Progenitor cell of endocrine pancreas (in vitro differentiated cells): ENCODE measurements around the gene PDCD7. TPM values are rescaled to one million over a fixed set of nuclear protein-coding genes. Genes with fewer than 3 reads are reported as not detected.

Source experiments
- DNase-seq: peaks from one replicate; pipeline ENCODE4 v3.0.0; 2021; ENCODE audit warnings: low spot score; ENCODE audit not compliant: unreplicated experiment
- H3K27ac Mint-ChIP-seq: 2 replicates; pipeline ENCODE4 v1.8.0; 2021; ENCODE audit warnings: mild to moderate bottlenecking, moderate library complexity, mixed read lengths
- H3K27me3 Mint-ChIP-seq: 2 replicates; pipeline ENCODE4 v1.8.0; 2021; ENCODE audit warnings: mixed read lengths
- H3K36me3 Mint-ChIP-seq: 2 replicates; pipeline ENCODE4 v1.8.0; 2022; ENCODE audit warnings: mixed read lengths; ENCODE audit not compliant: insufficient read depth
- H3K4me1 Mint-ChIP-seq: 2 replicates; pipeline ENCODE4 v1.8.0; 2021; ENCODE audit warnings: low read depth, mixed read lengths
- H3K4me3 Mint-ChIP-seq: 2 replicates; pipeline ENCODE4 v1.8.0; 2021; ENCODE audit warnings: low read depth, mild to moderate bottlenecking, moderate library complexity, mixed read lengths
- H3K9me3 Mint-ChIP-seq: 2 replicates; pipeline ENCODE4 v1.8.0; 2021; ENCODE audit warnings: low read depth, mixed read lengths
- total RNA-seq: library from RNA; stranded (reverse); gene quantifications from 2 replicates; pipeline ENCODE4 v1.2.1, GENCODE V29; 2021
- TF ChIP-seq, protein P1 (sequence below): fragments of 200-600 bp; sonication (generic); IDR thresholded peaks from one replicate; pipeline ENCODE4 v1.5.0; 2021; ENCODE audit warnings: antibody characterized with exemption, mild to moderate bottlenecking; ENCODE audit not compliant: unreplicated experiment

PDCD7 gene
- total RNA-seq, 1 donor from 2014 or later: 34.4 TPM

DNA sequence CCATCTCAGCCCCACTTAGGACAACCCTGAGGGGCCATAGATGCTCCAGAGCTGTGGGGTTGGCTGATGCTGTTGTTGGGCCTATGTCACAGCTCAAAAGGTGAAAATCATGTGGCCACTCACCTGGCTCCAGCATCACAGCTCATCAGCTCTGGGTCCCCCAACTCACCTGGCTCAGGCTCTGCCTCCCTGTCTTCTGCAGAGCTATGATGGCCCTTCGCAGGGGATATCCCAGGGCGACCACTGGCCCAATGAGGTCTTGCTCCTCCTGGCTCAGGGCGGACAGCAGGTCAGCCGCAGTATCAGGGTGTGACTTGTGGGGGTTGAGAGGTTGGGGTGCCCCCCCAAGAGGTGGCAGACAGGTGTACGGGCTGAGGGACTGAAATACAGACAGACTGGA lies 34.3 kb downstream of the PDCD7 start:
- Mint-ChIP-seq H3K9me3 (no peaks in the 10 kb centered on the region), H3K27ac (no peak overlapping the region), H3K4me3 (no peak overlapping the region), H3K36me3 (peaks cover 13% of the 10 kb centered on the region), H3K27me3 (peaks cover 8% of the 10 kb centered on the region), H3K4me1 (peaks cover 2% of the 10 kb centered on the region)
- TF ChIP-seq, protein P1, sequence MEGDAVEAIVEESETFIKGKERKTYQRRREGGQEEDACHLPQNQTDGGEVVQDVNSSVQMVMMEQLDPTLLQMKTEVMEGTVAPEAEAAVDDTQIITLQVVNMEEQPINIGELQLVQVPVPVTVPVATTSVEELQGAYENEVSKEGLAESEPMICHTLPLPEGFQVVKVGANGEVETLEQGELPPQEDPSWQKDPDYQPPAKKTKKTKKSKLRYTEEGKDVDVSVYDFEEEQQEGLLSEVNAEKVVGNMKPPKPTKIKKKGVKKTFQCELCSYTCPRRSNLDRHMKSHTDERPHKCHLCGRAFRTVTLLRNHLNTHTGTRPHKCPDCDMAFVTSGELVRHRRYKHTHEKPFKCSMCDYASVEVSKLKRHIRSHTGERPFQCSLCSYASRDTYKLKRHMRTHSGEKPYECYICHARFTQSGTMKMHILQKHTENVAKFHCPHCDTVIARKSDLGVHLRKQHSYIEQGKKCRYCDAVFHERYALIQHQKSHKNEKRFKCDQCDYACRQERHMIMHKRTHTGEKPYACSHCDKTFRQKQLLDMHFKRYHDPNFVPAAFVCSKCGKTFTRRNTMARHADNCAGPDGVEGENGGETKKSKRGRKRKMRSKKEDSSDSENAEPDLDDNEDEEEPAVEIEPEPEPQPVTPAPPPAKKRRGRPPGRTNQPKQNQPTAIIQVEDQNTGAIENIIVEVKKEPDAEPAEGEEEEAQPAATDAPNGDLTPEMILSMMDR: no peak
- DNase-seq: no peak

DNA sequence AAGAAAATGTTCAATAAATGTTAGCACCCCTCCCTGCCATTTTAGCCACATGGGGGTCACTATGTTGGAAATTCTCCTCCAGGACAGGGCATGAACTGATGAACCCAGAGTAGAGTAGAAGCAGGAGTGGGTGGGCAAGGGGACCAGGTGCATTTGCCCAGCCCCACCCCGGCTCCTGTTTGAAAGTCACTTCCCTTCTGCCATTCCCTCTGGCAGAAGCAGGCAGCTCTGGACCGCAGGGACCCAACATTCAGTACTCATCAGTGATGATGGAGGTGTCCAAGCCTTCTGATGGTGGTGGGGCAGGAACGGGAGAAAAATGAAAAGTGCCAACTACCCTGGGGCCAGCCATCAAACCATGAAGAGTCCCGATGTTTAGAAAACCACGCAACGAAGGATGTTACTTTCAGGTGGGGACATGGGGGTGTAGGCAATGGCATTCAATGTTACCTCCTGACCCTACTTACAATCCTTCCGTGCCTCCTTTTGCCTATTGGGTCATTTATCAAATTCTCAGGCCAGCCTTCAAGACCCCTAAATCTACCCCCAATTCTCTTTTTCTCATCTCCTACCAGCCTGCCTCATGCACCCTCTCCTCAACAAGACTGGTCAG lies 35.9 kb downstream of the PDCD7 start:
- H3K27ac Mint-ChIP-seq: no peak overlapping the region
- H3K27me3 Mint-ChIP-seq: peaks cover 2% of the 10 kb centered on the region
- peaks cover 2% of the 10 kb centered on the region for H3K4me1 Mint-ChIP-seq
- no peaks in the 10 kb centered on the region for H3K9me3 Mint-ChIP-seq
- TF ChIP-seq, protein P1: no peak
- H3K36me3 Mint-ChIP-seq: peaks cover 13% of the 10 kb centered on the region
- no peak for DNase-seq
- H3K4me3 Mint-ChIP-seq: no peak overlapping the region

- H3K9me3 Mint-ChIP-seq: no peaks in the 10 kb centered on the region
- peaks cover 2% of the 10 kb centered on the region for H3K4me1 Mint-ChIP-seq
- DNase-seq: no peak
- no peak overlapping the region for H3K4me3 Mint-ChIP-seq
- no peak overlapping the region for H3K27ac Mint-ChIP-seq
- H3K36me3 Mint-ChIP-seq: peaks cover 13% of the 10 kb centered on the region
- TF ChIP-seq, protein P1: no peak
- peaks cover 2% of the 10 kb centered on the region for H3K27me3 Mint-ChIP-seq
Measured at GRCh38 chr15:65096481-65097385, 36.9 kb downstream of the PDCD7 start.

DNA sequence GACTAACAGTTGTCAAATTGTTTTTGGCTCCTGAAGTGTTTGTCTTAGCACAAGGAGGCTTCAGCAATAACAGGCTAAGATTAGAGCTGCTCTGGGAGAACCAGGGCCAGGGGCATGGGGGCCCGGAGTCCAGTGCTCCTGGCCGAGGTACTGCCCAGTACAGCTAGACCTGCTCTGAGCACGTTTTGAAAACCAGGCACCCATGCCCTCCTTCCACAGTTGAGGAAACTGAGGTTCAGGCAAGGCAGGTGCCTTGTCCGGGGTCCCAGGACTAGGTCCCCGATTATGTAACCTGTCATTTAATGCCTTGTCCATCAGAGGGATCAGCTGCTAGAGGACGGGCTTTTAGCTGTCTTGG lies 37.9 kb downstream of the PDCD7 start:
- Mint-ChIP-seq H3K27ac (no peak overlapping the region), H3K4me3 (no peak overlapping the region), H3K36me3 (peaks cover 11% of the 10 kb centered on the region), H3K9me3 (no peaks in the 10 kb centered on the region), H3K27me3 (no peaks in the 10 kb centered on the region), H3K4me1 (no peaks in the 10 kb centered on the region)
- DNase-seq: no peak
- TF ChIP-seq, protein P1: no peak

DNA sequence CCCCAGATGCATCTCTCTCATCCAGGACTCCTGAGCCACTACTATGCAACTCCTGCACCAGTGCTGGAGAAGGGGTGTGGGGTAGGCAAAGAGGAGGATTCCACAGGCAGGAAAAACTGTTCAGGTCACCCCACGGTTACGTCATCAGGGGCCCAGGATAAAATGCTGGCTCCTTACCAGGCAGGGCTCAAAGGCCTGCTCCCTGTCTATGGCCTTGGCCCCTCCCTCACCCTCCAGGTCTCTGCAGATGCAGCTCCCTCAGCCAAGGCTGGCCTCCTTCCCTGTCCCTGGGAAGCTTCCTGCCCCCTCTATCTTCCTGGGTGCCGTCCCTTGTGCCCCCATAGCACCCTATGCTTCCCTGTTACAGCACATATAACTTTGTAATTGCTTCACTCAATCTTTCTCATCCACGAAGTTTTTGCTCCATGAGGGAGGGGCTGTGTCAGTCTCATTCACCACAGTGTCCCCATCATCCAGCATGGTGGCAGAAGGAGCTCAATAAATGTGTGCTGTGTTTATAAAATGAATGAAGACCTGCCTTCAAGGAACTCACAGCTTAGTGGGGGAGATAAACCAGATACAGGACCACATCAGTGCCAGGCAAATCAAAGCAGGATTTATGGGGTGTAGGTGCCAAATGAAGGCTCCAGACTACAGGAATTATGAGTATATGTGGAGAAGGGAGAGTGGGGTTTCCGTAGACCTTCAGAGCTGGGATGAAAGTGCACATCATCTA lies 38.4 kb downstream of the PDCD7 start:
- Mint-ChIP-seq H3K4me3 (no peak overlapping the region), H3K4me1 (no peaks in the 10 kb centered on the region), H3K36me3 (peaks cover 9% of the 10 kb centered on the region), H3K27me3 (no peaks in the 10 kb centered on the region), H3K9me3 (no peaks in the 10 kb centered on the region), H3K27ac (no peak overlapping the region)
- TF ChIP-seq, protein P1: no peak
- no peak for DNase-seq
